GM10248 (cell line): Measurements from ENCODE around the gene KRT36.
A peak's percentile ranks its signal among the peaks of the same experiment; 100 is the strongest.

Experiments
- CTCF ChIA-PET: fragments of 300-600 bp; sonication (Branson Sonifier 250); formaldehyde crosslinking; extraction: SDS; loops from one replicate; lab custom pipeline; 2021; ENCODE audit warnings: antibody characterized with exemption; lab: Yijun Ruan, JAX
- POLR2A ChIA-PET: fragments of 350-650 bp; sonication (Branson Sonifier 250); formaldehyde crosslinking; extraction: SDS; loops from one replicate; lab custom pipeline; 2020; ENCODE audit warnings: antibody characterized with exemption; lab: Yijun Ruan, JAX
- DNase-seq: peaks from one replicate; pipeline ENCODE4 v3.0.0; 2012; ENCODE audit errors: extremely low spot score
- CTCF ChIP-seq: IDR thresholded peaks from 2 replicates; pipeline ENCODE4 v1.5.1; 2012; ENCODE audit warnings: mild to moderate bottlenecking, low read depth; ENCODE audit errors: extremely low read depth, missing control alignments, control extremely low read depth

The KRT36 gene

GRCh38 chr17:41490000-41490990 lies 585 bp upstream of the KRT36 start:
- ChIA-PET CTCF (interaction anchor here (0.9 to 1.2 kb wide), 3 partner anchors 12 to 574 kb away, joined by 3 to 4 read pairs (median 3); no protein-coding TSS in a partner anchor), POLR2A (no interaction called here)
- no peak for DNase-seq
- TF ChIP-seq CTCF = no peak

- peak; percentile 61 for DNase-seq
- peak; percentile 42 for TF ChIP-seq CTCF
- ChIA-PET POLR2A (no interaction called here), CTCF (interaction anchor here (0.7 to 2.1 kb wide), 7 partner anchors 9 to 176 kb away, joined by 3 to 10 read pairs (median 5); no protein-coding TSS in a partner anchor)
Measured at GRCh38 chr17:41486809-41487530, 2.7 kb downstream of the KRT36 start.

- TF ChIP-seq CTCF = no peak
- DNase-seq = no peak
- ChIA-PET CTCF (interaction anchor here (2.0 to 2.1 kb wide), 2 partner anchors 63 to 162 kb away, joined by 7 to 10 read pairs; no protein-coding TSS in a partner anchor), POLR2A (no interaction called here)
Measured at GRCh38 chr17:41486316-41486715, 3.4 kb downstream of the KRT36 start.

GRCh38 chr17:41484920-41485904 lies 4.5 kb downstream of the KRT36 start:
- TF ChIP-seq CTCF = no peak
- DNase-seq = no peak
- POLR2A ChIA-PET = no interaction called here
- CTCF ChIA-PET = interaction anchor here (0.8 to 1.1 kb wide), 2 partner anchors 11 to 164 kb away, joined by 3 to 4 read pairs; no protein-coding TSS in a partner anchor

GRCh38 chr17:41483991-41484826 lies 5.5 kb downstream of the KRT36 start:
- no peak for DNase-seq
- POLR2A ChIA-PET = no interaction called here
- CTCF ChIA-PET = interaction anchor here (1.1 to 1.2 kb wide), 2 partner anchors 8 to 165 kb away, joined by 4 read pairs; no protein-coding TSS in a partner anchor
- TF ChIP-seq CTCF = no peak
